B cell (primary cell): ENCODE data around the gene CLEC4E.

Source experiments
- EZH2 ChIP-seq: IDR thresholded peaks from 2 replicates; pipeline ENCODE4 v1.6.1; 2012; ENCODE audit warnings: borderline replicate concordance, low read depth, mild to moderate bottlenecking, moderate library complexity, low read length; ENCODE audit not compliant: insufficient read depth, poor library complexity, severe bottlenecking
- TF ChIP-seq, protein P1 (sequence below): fragments of 200-600 bp; IDR thresholded peaks from one replicate; pipeline ENCODE4 v1.8.0; 2022; ENCODE audit warnings: antibody characterized with exemption, mild to moderate bottlenecking

DNA sequence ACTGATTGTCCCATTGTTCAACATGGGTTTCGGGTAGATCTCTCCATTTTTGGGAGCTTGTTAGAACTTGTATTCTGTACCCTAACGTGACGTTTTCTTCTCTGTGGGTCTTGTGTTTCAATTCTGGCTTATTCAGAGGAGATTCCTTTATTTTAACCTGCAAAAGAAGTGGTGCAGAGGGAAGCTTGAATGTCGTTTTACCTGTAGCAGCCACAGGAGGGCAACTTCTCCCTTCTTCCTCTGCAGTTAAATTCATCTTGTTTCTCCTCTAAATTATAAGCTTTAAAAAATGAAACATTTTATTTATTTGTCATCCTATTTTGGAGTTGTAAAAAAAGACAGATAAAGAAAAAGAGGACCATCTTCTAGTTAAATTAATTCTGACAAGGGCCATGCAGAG lies 41.1 kb downstream of the CLEC4E start:
- TF ChIP-seq, protein P1, sequence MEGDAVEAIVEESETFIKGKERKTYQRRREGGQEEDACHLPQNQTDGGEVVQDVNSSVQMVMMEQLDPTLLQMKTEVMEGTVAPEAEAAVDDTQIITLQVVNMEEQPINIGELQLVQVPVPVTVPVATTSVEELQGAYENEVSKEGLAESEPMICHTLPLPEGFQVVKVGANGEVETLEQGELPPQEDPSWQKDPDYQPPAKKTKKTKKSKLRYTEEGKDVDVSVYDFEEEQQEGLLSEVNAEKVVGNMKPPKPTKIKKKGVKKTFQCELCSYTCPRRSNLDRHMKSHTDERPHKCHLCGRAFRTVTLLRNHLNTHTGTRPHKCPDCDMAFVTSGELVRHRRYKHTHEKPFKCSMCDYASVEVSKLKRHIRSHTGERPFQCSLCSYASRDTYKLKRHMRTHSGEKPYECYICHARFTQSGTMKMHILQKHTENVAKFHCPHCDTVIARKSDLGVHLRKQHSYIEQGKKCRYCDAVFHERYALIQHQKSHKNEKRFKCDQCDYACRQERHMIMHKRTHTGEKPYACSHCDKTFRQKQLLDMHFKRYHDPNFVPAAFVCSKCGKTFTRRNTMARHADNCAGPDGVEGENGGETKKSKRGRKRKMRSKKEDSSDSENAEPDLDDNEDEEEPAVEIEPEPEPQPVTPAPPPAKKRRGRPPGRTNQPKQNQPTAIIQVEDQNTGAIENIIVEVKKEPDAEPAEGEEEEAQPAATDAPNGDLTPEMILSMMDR, result no peak
- no peak for TF ChIP-seq EZH2
